ENCODE results near the gene HOXD10. TPM values are rescaled to one million over a fixed set of nuclear protein-coding genes. Genes with fewer than 3 reads are reported as not detected.

The HOXD10 gene
- polyA plus RNA-seq, 6 donors from 2014 or later: not detected

- ATAC-seq (ENCODE audit: low read depth in 2 of 2): no peak
- Mint-ChIP-seq H3K27me3 (peaks cover 72 to 96% (median 89%) of the 10 kb centered on the region in 3 donors), H3K36me3 (peaks cover 0 to 7% of the 10 kb centered on the region in 2 donors), H3K4me3 (peak overlapping the region in 4 of 8 donors; percentile 28 to 57 (median 38)), H3K4me1 (peaks cover 22 to 32% (median 32%) of the 10 kb centered on the region in 3 donors), H3K27ac (peak overlapping the region in 2 of 6 donors; percentile 66 to 86), H3K9me3 (peaks cover 0 to 13% (median 8%) of the 10 kb centered on the region in 7 donors)
- DNase-seq: no peak
Measured at GRCh38 chr2:176100547-176101140, 15.9 kb upstream of the HOXD10 start.

GRCh38 chr2:176101216-176101830, 15.3 kb upstream of the HOXD10 start:
- Mint-ChIP-seq H3K36me3 (peaks cover 0 to 14% of the 10 kb centered on the region in 2 donors), H3K4me3 (peak overlapping the region in 1 of 8 donors; percentile 57), H3K4me1 (peaks cover 28 to 38% (median 37%) of the 10 kb centered on the region in 3 donors), H3K9me3 (peaks cover 0 to 17% (median 8%) of the 10 kb centered on the region in 7 donors), H3K27me3 (peaks cover 72 to 97% (median 93%) of the 10 kb centered on the region in 3 donors), H3K27ac (peak overlapping the region in 2 of 6 donors; percentile 41 to 66)
- DNase-seq (no peak), ATAC-seq (ENCODE audit: low read depth in 2 of 2) (no peak)

GRCh38 chr2:176101842-176102241, 14.7 kb upstream of the HOXD10 start:
- H3K27ac Mint-ChIP-seq: peak overlapping the region in 1 of 6 donors; percentile 88
- no peak for ATAC-seq (ENCODE audit: low read depth in 2 of 2)
- H3K4me1 Mint-ChIP-seq: peaks cover 26 to 37% (median 34%) of the 10 kb centered on the region in 3 donors
- H3K36me3 Mint-ChIP-seq: peaks cover 0 to 17% of the 10 kb centered on the region in 2 donors
- H3K4me3 Mint-ChIP-seq: peak overlapping the region in 1 of 8 donors; percentile 57
- no peak for DNase-seq
- H3K27me3 Mint-ChIP-seq: peaks cover 69 to 95% (median 92%) of the 10 kb centered on the region in 3 donors
- H3K9me3 Mint-ChIP-seq: peaks cover 0 to 18% (median 8%) of the 10 kb centered on the region in 7 donors

- ATAC-seq (ENCODE audit: low read depth in 2 of 2): no peak
- Mint-ChIP-seq H3K4me3 (peak overlapping the region in 1 of 8 donors; percentile 12), H3K9me3 (peaks cover 0 to 18% (median 7%) of the 10 kb centered on the region in 7 donors)
Measured at GRCh38 chr2:176102309-176102866, 14.2 kb upstream of the HOXD10 start.

GRCh38 chr2:176103194-176103593, 13.4 kb upstream of the HOXD10 start:
- no peak for ATAC-seq (ENCODE audit: low read depth in 2 of 2)
- H3K9me3 Mint-ChIP-seq: peaks cover 0 to 18% (median 6%) of the 10 kb centered on the region in 7 donors
- H3K27me3 Mint-ChIP-seq: peaks cover 60 to 82% (median 79%) of the 10 kb centered on the region in 3 donors
- peak overlapping the region in 1 of 6 donors; percentile 44 for H3K27ac Mint-ChIP-seq
- no peak for DNase-seq
- peaks cover 0 to 17% of the 10 kb centered on the region in 2 donors for H3K36me3 Mint-ChIP-seq
- H3K4me1 Mint-ChIP-seq: peaks cover 16 to 24% (median 24%) of the 10 kb centered on the region in 3 donors
- peak overlapping the region in 1 of 8 donors; percentile 4 for H3K4me3 Mint-ChIP-seq

More at GRCh38 chr2:176102309-176102866, 14.2 kb upstream of the HOXD10 start:
- peaks cover 22 to 32% (median 31%) of the 10 kb centered on the region in 3 donors for H3K4me1 Mint-ChIP-seq
- peaks cover 0 to 17% of the 10 kb centered on the region in 2 donors for H3K36me3 Mint-ChIP-seq
- H3K27me3 Mint-ChIP-seq: peaks cover 68 to 90% (median 87%) of the 10 kb centered on the region in 3 donors
- no peak for DNase-seq
- peak overlapping the region in 1 of 6 donors; percentile 88 for H3K27ac Mint-ChIP-seq

DNA sequence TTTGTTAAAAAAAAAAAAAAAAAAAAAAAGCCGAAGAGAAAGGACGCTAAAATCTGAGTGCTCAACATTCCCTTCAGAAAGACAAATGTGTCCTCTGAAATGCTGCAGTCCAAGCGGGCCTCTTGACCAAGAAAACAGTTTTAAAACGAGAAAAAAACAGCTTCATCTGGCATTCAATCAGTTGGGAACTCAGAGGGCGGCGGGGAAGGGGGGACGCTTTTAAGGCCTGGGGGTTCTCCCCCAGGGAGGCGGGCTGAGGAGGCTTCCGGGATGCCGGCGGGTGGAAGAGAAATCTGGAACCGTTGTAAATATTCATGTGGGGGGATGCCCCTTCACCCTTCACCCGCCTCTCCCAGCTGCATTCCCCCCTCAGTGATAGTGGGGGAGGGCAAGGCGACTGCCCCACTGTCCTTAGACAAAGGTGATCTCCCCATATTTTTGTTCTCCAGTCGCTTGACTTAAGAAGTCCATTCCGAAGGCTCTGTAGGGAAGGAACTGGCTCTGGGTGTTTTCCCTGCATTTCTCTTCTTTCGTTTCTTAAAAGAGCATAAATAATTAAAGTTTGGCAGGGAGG, 12.7 kb upstream of the HOXD10 start:
- Mint-ChIP-seq H3K27ac (peak overlapping the region in 3 of 6 donors; percentile 28 to 47 (median 36)), H3K4me3 (peak overlapping the region in 4 of 8 donors; percentile 15 to 54 (median 16)), H3K36me3 (peaks cover 0 to 17% of the 10 kb centered on the region in 2 donors), H3K4me1 (peaks cover 19 to 28% (median 24%) of the 10 kb centered on the region in 3 donors), H3K27me3 (peaks cover 63 to 83% (median 78%) of the 10 kb centered on the region in 3 donors), H3K9me3 (peaks cover 0 to 23% (median 6%) of the 10 kb centered on the region in 7 donors)
- DNase-seq (no peak), ATAC-seq (ENCODE audit: low read depth in 2 of 2) (no peak)

DNA sequence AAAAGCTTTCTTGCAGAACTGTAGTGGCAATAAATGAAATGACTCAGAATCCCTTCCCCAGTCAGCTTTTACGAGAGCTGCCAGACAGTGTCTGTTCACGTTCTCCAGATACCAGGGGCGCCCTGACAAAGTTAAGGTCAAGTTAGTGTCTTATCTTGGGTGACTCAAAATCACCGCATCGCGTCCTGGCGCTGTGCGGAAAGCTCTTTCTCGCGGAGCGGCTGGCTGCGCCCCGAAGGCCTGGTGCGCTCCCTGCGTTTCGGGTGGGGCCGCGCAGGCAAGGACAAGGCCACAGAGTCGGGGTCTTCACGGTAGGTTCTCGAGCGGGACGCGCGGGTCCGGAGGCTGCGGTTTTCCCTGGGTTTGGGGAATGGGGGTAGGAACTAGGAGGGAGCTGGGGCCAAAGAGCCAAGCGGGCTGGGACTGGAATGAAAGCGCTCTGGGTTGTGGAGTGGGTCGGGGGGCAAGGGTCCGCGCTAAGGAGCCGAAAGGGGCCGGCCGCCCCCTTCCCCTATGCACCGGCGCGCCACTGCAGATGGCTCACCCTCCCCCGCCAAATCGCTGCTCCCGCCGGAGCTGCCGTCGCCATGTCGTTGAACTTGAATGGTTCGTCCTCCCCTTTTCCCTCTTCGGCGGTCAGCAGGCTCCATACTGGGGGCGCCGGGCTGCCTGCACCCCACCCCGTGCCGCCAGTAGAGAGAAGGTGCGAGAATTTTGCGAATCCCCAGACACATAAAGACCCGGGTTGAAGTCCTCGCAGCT, 12.1 kb upstream of the HOXD10 start:
- no peak for DNase-seq
- ATAC-seq (ENCODE audit: low read depth in 2 of 2): no peak
- Mint-ChIP-seq H3K4me3 (peak overlapping the region in 3 of 8 donors; percentile 15 to 56 (median 16)), H3K27me3 (peaks cover 66 to 83% (median 79%) of the 10 kb centered on the region in 3 donors), H3K36me3 (peaks cover 3 to 17% of the 10 kb centered on the region in 2 donors), H3K4me1 (peaks cover 21 to 33% (median 28%) of the 10 kb centered on the region in 3 donors), H3K27ac (peak overlapping the region in 3 of 6 donors; percentile 28 to 83 (median 56)), H3K9me3 (peaks cover 0 to 30% (median 7%) of the 10 kb centered on the region in 7 donors)

GRCh38 chr2:176105078-176105729, 11.4 kb upstream of the HOXD10 start:
- no peak for DNase-seq
- no peak for ATAC-seq (ENCODE audit: low read depth in 2 of 2)
- H3K4me3 Mint-ChIP-seq: peak overlapping the region in 4 of 8 donors; percentile 15 to 80 (median 42)
- peak overlapping the region in 1 of 6 donors; percentile 83 for H3K27ac Mint-ChIP-seq
- peaks cover 72 to 84% (median 82%) of the 10 kb centered on the region in 3 donors for H3K27me3 Mint-ChIP-seq
- H3K36me3 Mint-ChIP-seq: peaks cover 5 to 17% of the 10 kb centered on the region in 2 donors
- peaks cover 21 to 33% (median 28%) of the 10 kb centered on the region in 3 donors for H3K4me1 Mint-ChIP-seq
- H3K9me3 Mint-ChIP-seq: peaks cover 0 to 32% (median 11%) of the 10 kb centered on the region in 7 donors

GRCh38 chr2:176105730-176106580, 10.6 kb upstream of the HOXD10 start:
- H3K27me3 Mint-ChIP-seq: peaks cover 76 to 84% (median 76%) of the 10 kb centered on the region in 3 donors
- DNase-seq: no peak
- H3K9me3 Mint-ChIP-seq: peaks cover 0 to 38% (median 11%) of the 10 kb centered on the region in 7 donors
- H3K27ac Mint-ChIP-seq: peak overlapping the region in 5 of 6 donors; percentile 53 to 95 (median 83)
- H3K36me3 Mint-ChIP-seq: peaks cover 5 to 17% of the 10 kb centered on the region in 2 donors
- H3K4me3 Mint-ChIP-seq: peak overlapping the region; percentile 62 to 91 (median 80)
- H3K4me1 Mint-ChIP-seq: peaks cover 21 to 33% (median 27%) of the 10 kb centered on the region in 3 donors
- no peak for ATAC-seq (ENCODE audit: low read depth in 2 of 2)

DNA sequence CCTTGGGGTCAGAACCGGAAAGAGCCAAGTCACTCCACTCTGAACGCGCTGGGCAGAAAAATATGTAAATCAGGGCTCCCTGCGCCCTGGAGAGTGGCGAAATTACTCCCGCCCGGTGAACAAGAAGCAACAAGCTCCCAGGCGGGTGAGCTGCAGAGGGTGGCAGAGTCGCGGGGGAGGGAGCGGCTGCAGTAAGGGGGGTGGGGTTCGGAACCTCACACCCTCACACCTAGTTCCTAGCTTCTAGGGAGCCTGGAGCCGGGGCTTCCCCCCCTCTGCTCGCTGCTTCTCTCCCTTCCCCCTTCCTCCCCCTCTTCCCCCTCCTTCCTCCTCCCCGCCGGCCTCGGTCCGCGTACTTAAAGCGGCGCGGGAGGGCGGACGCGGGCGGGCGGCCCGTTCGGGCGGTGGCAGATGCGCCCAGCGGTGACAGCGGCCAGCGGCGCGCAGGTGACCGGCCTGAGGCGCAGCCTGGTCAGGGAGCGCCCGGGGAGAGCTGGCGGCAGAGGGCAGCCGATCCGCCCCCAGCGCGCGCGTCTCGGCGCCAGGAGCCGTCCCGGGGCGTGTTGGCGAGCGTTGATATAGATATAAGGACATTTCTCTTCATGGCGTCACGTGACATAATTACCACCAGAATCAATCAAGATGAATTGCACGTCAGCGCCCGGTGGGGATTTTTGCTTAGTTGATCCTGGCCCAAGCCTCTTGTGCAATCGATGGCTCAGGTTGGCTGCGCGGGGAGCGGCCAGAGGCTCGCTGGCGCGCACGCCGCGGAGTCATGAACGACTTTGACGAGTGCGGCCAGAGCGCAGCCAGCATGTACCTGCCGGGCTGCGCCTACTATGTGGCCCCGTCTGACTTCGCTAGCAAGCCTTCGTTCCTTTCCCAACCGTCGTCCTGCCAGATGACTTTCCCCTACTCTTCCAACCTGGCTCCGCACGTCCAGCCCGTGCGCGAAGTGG, 9.7 kb upstream of the HOXD10 start, which contains the start of gene HOXD11:
Gene HOXD11, plus strand, starts transcription at position 700 of the 959 bp plus-strand sequence. Its CDS starts 76 bp downstream, at position 776.
- peaks cover 21 to 33% (median 31%) of the 10 kb centered on the region in 3 donors for H3K4me1 Mint-ChIP-seq
- H3K27ac Mint-ChIP-seq: peak within 1 kb of the TSS in 5 of 6 donors; percentile 53 to 95 (median 87)
- peaks cover 5 to 15% of the 10 kb centered on the region in 2 donors for H3K36me3 Mint-ChIP-seq
- no peak for DNase-seq
- ATAC-seq (ENCODE audit: low read depth in 2 of 2): peak; percentile 25 to 32
- H3K27me3 Mint-ChIP-seq: peaks cover 76 to 84% (median 80%) of the 10 kb centered on the region in 3 donors
- H3K9me3 Mint-ChIP-seq: peaks cover 0 to 42% (median 11%) of the 10 kb centered on the region in 7 donors
- peak within 1 kb of the TSS; percentile 62 to 91 (median 80) for H3K4me3 Mint-ChIP-seq

All from naive B cell (primary cell).